Keratinocyte (primary cell): Measurements from ENCODE around the gene TAC3.

Experiments used
- CTCF ChIP-seq, 3 experiments: IDR thresholded peaks in 1 of 3; conservative IDR thresholded peaks in 1 of 3; optimal IDR thresholded peaks in 1 of 3; 2 replicates in 2 of 3; 3 replicates in 1 of 3; pipeline versions ENCODE3 to v1.5.1; 2011; ENCODE audit warnings: low read length in 3 of 3, mild to moderate bottlenecking in 3 of 3, moderate library complexity in 2 of 3, control low read depth in 1 of 3, inconsistent platforms in 1 of 3; ENCODE audit not compliant: insufficient read depth in 2 of 3; ENCODE audit errors: extremely low read depth in 1 of 3
- EZH2 ChIP-seq: IDR thresholded peaks from one replicate; pipeline ENCODE4 v1.6.1; 2012; ENCODE audit warnings: inconsistent platforms, mild to moderate bottlenecking, low read length, moderate library complexity

- TF ChIP-seq EZH2, result no peak
- TF ChIP-seq CTCF (optimal IDR thresholded peaks at IDR 0.05 in 1 of 3, IDR thresholded peaks at IDR 0.05 in 1 of 3, conservative IDR thresholded peaks at IDR 0.05 in 1 of 3; ENCODE audit: extremely low read depth in 1 of 3, insufficient read depth in 2 of 3, low read length in 3 of 3), result no peak
These were observed 3.8 kb upstream of the TAC3 start for GRCh38 chr12:57019983-57020719.
